ENCODE data around the gene B3GALT6. TPM values are rescaled to one million over a fixed set of nuclear protein-coding genes. Genes with fewer than 3 reads are reported as not detected.

B3GALT6 gene
- total RNA-seq, 1 experiment from 2014 or later = 27.1 TPM

- H3K79me1 ChIP-seq (ENCODE audit: insufficient read depth, low read depth, low read length, poor library complexity, severe bottlenecking) = no peaks in the 10 kb centered on the region
- H3K4me1 ChIP-seq (ENCODE audit: insufficient read depth, low read length) = no peaks in the 10 kb centered on the region
- H2BK12ac ChIP-seq (ENCODE audit: insufficient read length, low read depth, low read length) = no peak overlapping the region
- no peak overlapping the region for H2AFZ ChIP-seq (ENCODE audit: low read length)
- no peak overlapping the region for H2BK20ac ChIP-seq (ENCODE audit: low read depth, low read length, poor library complexity, severe bottlenecking)
- no CpG with 5 or more reads among the region's 22 CpGs for WGBS (ENCODE audit: extremely low coverage, insufficient read length, low lambda C conversion rate)
- no peak overlapping the region for H2BK120ac ChIP-seq (ENCODE audit: low read depth, low read length, poor library complexity, severe bottlenecking)
- H3K27ac Mint-ChIP-seq = no peak overlapping the region; a peak in 1 of 7 replicates
- H3K27me3 Mint-ChIP-seq (ENCODE audit: low read depth) = peaks cover 34% of the 10 kb centered on the region
- no peak overlapping the region for H4K5ac ChIP-seq (ENCODE audit: insufficient read length, low read depth, low read length)
- H4K20me1 ChIP-seq (ENCODE audit: control insufficient read depth, insufficient read depth, insufficient read length) = no peaks in the 10 kb centered on the region
- H2AK5ac ChIP-seq (ENCODE audit: insufficient read length, low read length) = no peak overlapping the region
- no peak overlapping the region for H2BK15ac ChIP-seq (ENCODE audit: low read depth, low read length)
- no peak overlapping the region for H3K14ac ChIP-seq (ENCODE audit: insufficient read depth, low read length)
- no peaks in the 10 kb centered on the region for H3K9me3 ChIP-seq (ENCODE audit: control insufficient read depth, low read depth, low read length)
- no peak overlapping the region for H3K4me2 ChIP-seq (ENCODE audit: insufficient read depth, insufficient read length, low read length)
- no peak overlapping the region for H3K27ac ChIP-seq (ENCODE audit: insufficient read length, low read depth, low read length)
- H2BK5ac ChIP-seq (ENCODE audit: insufficient read length, low read length) = no peak overlapping the region
- TF ChIP-seq, protein P1, sequence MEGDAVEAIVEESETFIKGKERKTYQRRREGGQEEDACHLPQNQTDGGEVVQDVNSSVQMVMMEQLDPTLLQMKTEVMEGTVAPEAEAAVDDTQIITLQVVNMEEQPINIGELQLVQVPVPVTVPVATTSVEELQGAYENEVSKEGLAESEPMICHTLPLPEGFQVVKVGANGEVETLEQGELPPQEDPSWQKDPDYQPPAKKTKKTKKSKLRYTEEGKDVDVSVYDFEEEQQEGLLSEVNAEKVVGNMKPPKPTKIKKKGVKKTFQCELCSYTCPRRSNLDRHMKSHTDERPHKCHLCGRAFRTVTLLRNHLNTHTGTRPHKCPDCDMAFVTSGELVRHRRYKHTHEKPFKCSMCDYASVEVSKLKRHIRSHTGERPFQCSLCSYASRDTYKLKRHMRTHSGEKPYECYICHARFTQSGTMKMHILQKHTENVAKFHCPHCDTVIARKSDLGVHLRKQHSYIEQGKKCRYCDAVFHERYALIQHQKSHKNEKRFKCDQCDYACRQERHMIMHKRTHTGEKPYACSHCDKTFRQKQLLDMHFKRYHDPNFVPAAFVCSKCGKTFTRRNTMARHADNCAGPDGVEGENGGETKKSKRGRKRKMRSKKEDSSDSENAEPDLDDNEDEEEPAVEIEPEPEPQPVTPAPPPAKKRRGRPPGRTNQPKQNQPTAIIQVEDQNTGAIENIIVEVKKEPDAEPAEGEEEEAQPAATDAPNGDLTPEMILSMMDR (conservative IDR thresholded peaks at IDR 0.05) = no peak
- H3K9ac ChIP-seq (ENCODE audit: extremely low read depth, insufficient read length, low read length) = no peak overlapping the region
- peak; percentile 24 for DNase-seq
- H3K18ac ChIP-seq (ENCODE audit: insufficient read length, low read depth, low read length) = no peak overlapping the region
- no peak overlapping the region for H3K56ac ChIP-seq (ENCODE audit: insufficient read length, low read depth, low read length)
- H3K4me1 Mint-ChIP-seq = peaks cover 3 to 4% of the 10 kb centered on the region in 2 experiments; a peak in 3 of 4 replicates
- H3K4ac ChIP-seq (ENCODE audit: low read depth, low read length) = no peak overlapping the region
- no peaks in the 10 kb centered on the region for H3K36me3 Mint-ChIP-seq (ENCODE audit: insufficient read depth in 1 of 3, low read depth in 3 of 3)
- no peaks in the 10 kb centered on the region for H3K27me3 ChIP-seq (ENCODE audit: insufficient read depth, low read length)
- H4K91ac ChIP-seq (ENCODE audit: insufficient read length, low read depth, low read length) = no peak overlapping the region
- no peaks in the 10 kb centered on the region for H3K79me2 ChIP-seq (ENCODE audit: insufficient read depth, low read length)
- H3K23me2 ChIP-seq (ENCODE audit: insufficient read length, low read depth, low read length, poor library complexity, severe bottlenecking) = peaks cover 3% of the 10 kb centered on the region
- H3K23ac ChIP-seq (ENCODE audit: insufficient read length, low read depth, low read length) = no peak overlapping the region
- no peak overlapping the region for H4K8ac ChIP-seq (replicated peaks; ENCODE audit: insufficient read length, low read depth, low read length)
- H3T11ph ChIP-seq (ENCODE audit: low read length) = no peak overlapping the region
- peaks cover 9 to 13% of the 10 kb centered on the region in 2 experiments for H3K9me3 Mint-ChIP-seq
- no peak overlapping the region; a peak in 2 of 5 replicates for H3K4me3 Mint-ChIP-seq
These were observed 32.7 kb upstream of the B3GALT6 start for GRCh38 chr1:1199141-1199960.

Measured in H9 (cell line).